Natural killer cell (primary cell): ENCODE measurements around the gene TTF1. TPM values are rescaled to one million over a fixed set of nuclear protein-coding genes. Genes with fewer than 3 reads are reported as not detected.

ENCODE experiments used
- ATAC-seq, 3 donors: fragments of 150-1000 bp in 2 of 3; fragments of 200-7000 bp in 1 of 3; cut with Tn5 transposase; 1 replicate in 1 of 3; 2 replicates in 2 of 3; pipeline ENCODE4 v1.10.0; 2021; ENCODE audit warnings: mild to moderate bottlenecking in 2 of 3, moderate library complexity in 2 of 3
- DNase-seq, 2 donors: peaks; one replicate each; pipeline versions ENCODE4 v3.0.0 to v3.0.0-alpha.2; 2013 to 2021; ENCODE audit warnings: mixed read lengths in 1 of 2
- H3K27ac ChIP-seq: one replicate; pipeline ENCODE4 v1.5.1; 2013; ENCODE audit warnings: mild to moderate bottlenecking, low read length
- H3K27me3 ChIP-seq: one replicate; pipeline ENCODE4 v1.6.1; 2013; ENCODE audit warnings: low read length; ENCODE audit not compliant: control insufficient read depth, insufficient read depth
- H3K36me3 ChIP-seq: one replicate; pipeline ENCODE4 v1.6.1; 2013; ENCODE audit warnings: low read length; ENCODE audit not compliant: control insufficient read depth, insufficient read depth
- H3K4me1 ChIP-seq: one replicate; pipeline ENCODE4 v1.6.1; 2013; ENCODE audit warnings: low read length; ENCODE audit not compliant: control insufficient read depth, insufficient read depth
- H3K4me3 ChIP-seq: one replicate; pipeline ENCODE4 v1.5.1; 2013; ENCODE audit warnings: low read length
- H3K9me3 ChIP-seq: one replicate; pipeline ENCODE4 v1.6.1; 2013; ENCODE audit warnings: low read length; ENCODE audit not compliant: control insufficient read depth, insufficient read depth
- H3K27ac Mint-ChIP-seq, 2 donors: one replicate each; pipeline ENCODE4 v1.8.0; 2022; ENCODE audit warnings: mild to moderate bottlenecking in 2 of 2, mixed read lengths in 2 of 2, moderate library complexity in 1 of 2
- H3K27me3 Mint-ChIP-seq, 2 donors: one replicate each; pipeline ENCODE4 v1.8.0; 2022; ENCODE audit warnings: low read depth in 2 of 2, mixed read lengths in 2 of 2
- H3K36me3 Mint-ChIP-seq: one replicate; pipeline ENCODE4 v1.8.0; 2022; ENCODE audit warnings: mixed read lengths
- H3K4me1 Mint-ChIP-seq, 2 donors: one replicate each; pipeline ENCODE4 v1.8.0; 2022; ENCODE audit warnings: mixed read lengths in 2 of 2
- H3K4me3 Mint-ChIP-seq: one replicate; pipeline ENCODE4 v1.8.0; 2022; ENCODE audit warnings: mild to moderate bottlenecking, moderate library complexity, mixed read lengths
- H3K9me3 Mint-ChIP-seq, 2 donors: one replicate each; pipeline ENCODE4 v1.8.0; 2022; ENCODE audit warnings: mixed read lengths in 2 of 2
- CTCF ChIP-seq: fragments of 200-600 bp; IDR thresholded peaks from one replicate; pipeline ENCODE4 v1.8.0; 2022; ENCODE audit warnings: antibody characterized with exemption
- WGBS: methylation state at CpG from one replicate; pipeline ENCODE4 v1.1.7; 2013; ENCODE audit warnings: missing lambda C conversion rate; ENCODE audit not compliant: insufficient coverage; 5-methylcytosine and 5-hydroxymethylcytosine counted together
- intact Hi-C: fragments of 100-400 bp; cut with micrococcal nuclease; formaldehyde crosslinking; loops from one replicate; pipeline ENCODE4 v1.14.2; 2022
- total RNA-seq, 4 donors: library from RNA; stranded (reverse); fragments of 120-200 nt in 1 of 4; gene quantifications; one replicate each; pipeline versions ENCODE4 v1.2.3 to v1.2.4, GENCODE V29; 2013 to 2022

TTF1 gene
- total RNA-seq, 3 donors from 2014 or later (not counting 1 experiment from before 2014, with no cell fraction given) = 11.2 to 14.5 (median 12.9) TPM

- H3K9me3 Mint-ChIP-seq = no peaks in the 10 kb centered on the region
- Histone ChIP-seq H3K4me3 (no peak overlapping the region), H3K36me3 (no peaks in the 10 kb centered on the region), H3K9me3 (no peaks in the 10 kb centered on the region), H3K27me3 (no peaks in the 10 kb centered on the region), H3K4me1 (no peaks in the 10 kb centered on the region), H3K27ac (no peak overlapping the region)
- TF ChIP-seq CTCF = no peak
- no peaks in the 10 kb centered on the region for H3K36me3 Mint-ChIP-seq
- intact Hi-C loops = no loop called here
- no peak for ATAC-seq
- H3K27ac Mint-ChIP-seq = no peak overlapping the region
- H3K4me1 Mint-ChIP-seq = peaks cover 0 to 5% of the 10 kb centered on the region in 2 donors
- H3K4me3 Mint-ChIP-seq = no peak overlapping the region
- WGBS = 93% methylated on average over 6 of the region's 10 CpGs
- peaks cover 45 to 59% of the 10 kb centered on the region in 2 donors for H3K27me3 Mint-ChIP-seq
- no peak for DNase-seq
Observed at GRCh38 chr9:132434881-132435280, 28.2 kb upstream of the TTF1 start.

GRCh38 chr9:132430998-132431397 is 24.4 kb upstream of the TTF1 start:
- peaks cover 0 to 5% of the 10 kb centered on the region in 2 donors for H3K4me1 Mint-ChIP-seq
- no peak for TF ChIP-seq CTCF
- Histone ChIP-seq H3K4me1 (no peaks in the 10 kb centered on the region), H3K9me3 (no peaks in the 10 kb centered on the region), H3K4me3 (no peak overlapping the region), H3K27ac (no peak overlapping the region), H3K27me3 (no peaks in the 10 kb centered on the region), H3K36me3 (no peaks in the 10 kb centered on the region)
- H3K4me3 Mint-ChIP-seq = no peak overlapping the region
- H3K36me3 Mint-ChIP-seq = no peaks in the 10 kb centered on the region
- intact Hi-C loops = no loop called here
- H3K27ac Mint-ChIP-seq = no peak overlapping the region
- peaks cover 51 to 64% of the 10 kb centered on the region in 2 donors for H3K27me3 Mint-ChIP-seq
- DNase-seq (no peak), ATAC-seq (no peak)
- WGBS = 93% methylated on average over 1 of the region's 1 CpG
- H3K9me3 Mint-ChIP-seq = no peaks in the 10 kb centered on the region

GRCh38 chr9:132426639-132427414 is 20.2 kb upstream of the TTF1 start:
- WGBS = 45% methylated on average over 15 of the region's 17 CpGs
- H3K4me1 ChIP-seq = no peaks in the 10 kb centered on the region
- DNase-seq (no peak), ATAC-seq (no peak)
- Mint-ChIP-seq H3K4me1 (peaks cover 0 to 5% of the 10 kb centered on the region in 2 donors), H3K9me3 (no peaks in the 10 kb centered on the region), H3K27ac (no peak overlapping the region), H3K27me3 (peaks cover 56 to 69% of the 10 kb centered on the region in 2 donors), H3K36me3 (no peaks in the 10 kb centered on the region), H3K4me3 (no peak overlapping the region)
- no peaks in the 10 kb centered on the region for H3K27me3 ChIP-seq
- no peaks in the 10 kb centered on the region for H3K9me3 ChIP-seq
- no peak for TF ChIP-seq CTCF
- intact Hi-C loops = no loop called here
- H3K27ac ChIP-seq = no peak overlapping the region
- H3K4me3 ChIP-seq = no peak overlapping the region
- no peaks in the 10 kb centered on the region for H3K36me3 ChIP-seq

- no peak overlapping the region for H3K27ac Mint-ChIP-seq
- peaks cover 48 to 57% of the 10 kb centered on the region in 2 donors for H3K27me3 Mint-ChIP-seq
- DNase-seq (no peak), ATAC-seq (no peak)
- H3K27me3 ChIP-seq = no peaks in the 10 kb centered on the region
- H3K4me1 ChIP-seq = no peaks in the 10 kb centered on the region
- 51% methylated on average over 6 of the region's 7 CpGs for WGBS
- no peak for TF ChIP-seq CTCF
- H3K9me3 Mint-ChIP-seq = no peaks in the 10 kb centered on the region
- H3K36me3 ChIP-seq = no peaks in the 10 kb centered on the region
- no peaks in the 10 kb centered on the region for H3K36me3 Mint-ChIP-seq
- peaks cover 0 to 5% of the 10 kb centered on the region in 2 donors for H3K4me1 Mint-ChIP-seq
- no peaks in the 10 kb centered on the region for H3K9me3 ChIP-seq
- intact Hi-C loops = no loop called here
- no peak overlapping the region for H3K27ac ChIP-seq
- no peak overlapping the region for H3K4me3 Mint-ChIP-seq
- no peak overlapping the region for H3K4me3 ChIP-seq
Observed at GRCh38 chr9:132425675-132426062, 19.0 kb upstream of the TTF1 start.
